Skin epidermis (tissue), 12 donors: Measurements from ENCODE around the gene TMEM132D.

Experiments used
- H3K27ac ChIP-seq, 21 experiments: fragments of 200-600 bp; sonication (generic) in 11 of 21; one replicate each; pipeline ENCODE4 v1.5.0; 2020; ENCODE audit warnings: mild to moderate bottlenecking in 3 of 21, inconsistent platforms in 2 of 21, moderate library complexity in 2 of 21
- H3K4me3 ChIP-seq, 7 experiments: fragments of 200-600 bp; sonication (generic) in 2 of 7; one replicate each; pipeline ENCODE4 v1.5.0; 2020; ENCODE audit warnings: inconsistent platforms in 2 of 7, mild to moderate bottlenecking in 2 of 7, moderate library complexity in 1 of 7

TMEM132D gene

GRCh38 chr12:129610601-129611120 is 293.2 kb downstream of the TMEM132D start:
- no peak overlapping the region for H3K27ac ChIP-seq
- H3K4me3 ChIP-seq: no peak overlapping the region

GRCh38 chr12:129607756-129608155 is 296.1 kb downstream of the TMEM132D start:
- no peak overlapping the region for H3K4me3 ChIP-seq
- no peak overlapping the region for H3K27ac ChIP-seq

- Histone ChIP-seq H3K4me3 (no peak overlapping the region), H3K27ac (no peak overlapping the region)
Observed at GRCh38 chr12:129607301-129607700, 296.5 kb downstream of the TMEM132D start.

GRCh38 chr12:129606239-129606638 is 297.6 kb downstream of the TMEM132D start:
- Histone ChIP-seq H3K4me3 (no peak overlapping the region), H3K27ac (no peak overlapping the region)

GRCh38 chr12:129605666-129606065 is 298.2 kb downstream of the TMEM132D start:
- H3K4me3 ChIP-seq: no peak overlapping the region

GRCh38 chr12:129604506-129604905 is 299.3 kb downstream of the TMEM132D start:
- no peak overlapping the region for H3K4me3 ChIP-seq
- no peak overlapping the region for H3K27ac ChIP-seq

More at GRCh38 chr12:129605666-129606065, 298.2 kb downstream of the TMEM132D start:
- no peak overlapping the region for H3K27ac ChIP-seq

- H3K4me3 ChIP-seq: no peak overlapping the region
- no peak overlapping the region for H3K27ac ChIP-seq
Observed at GRCh38 chr12:129599406-129599805, 304.4 kb downstream of the TMEM132D start.

- Histone ChIP-seq H3K4me3 (no peak overlapping the region), H3K27ac (no peak overlapping the region)
Observed at GRCh38 chr12:129594098-129594497, 309.7 kb downstream of the TMEM132D start.

- H3K4me3 ChIP-seq: no peak overlapping the region
Observed at GRCh38 chr12:129592449-129592848, 311.4 kb downstream of the TMEM132D start.

GRCh38 chr12:129589503-129589902 is 314.3 kb downstream of the TMEM132D start:
- H3K4me3 ChIP-seq: no peak overlapping the region

More at GRCh38 chr12:129592449-129592848, 311.4 kb downstream of the TMEM132D start:
- no peak overlapping the region for H3K27ac ChIP-seq

GRCh38 chr12:129588142-129588541 is 315.7 kb downstream of the TMEM132D start:
- no peak overlapping the region for H3K4me3 ChIP-seq
- H3K27ac ChIP-seq: no peak overlapping the region

More at GRCh38 chr12:129589503-129589902, 314.3 kb downstream of the TMEM132D start:
- H3K27ac ChIP-seq: no peak overlapping the region

GRCh38 chr12:129585296-129585695 is 318.5 kb downstream of the TMEM132D start:
- H3K27ac ChIP-seq: no peak overlapping the region
- no peak overlapping the region for H3K4me3 ChIP-seq

- no peak overlapping the region for H3K27ac ChIP-seq
- no peak overlapping the region for H3K4me3 ChIP-seq
Observed at GRCh38 chr12:129579879-129580278, 323.9 kb downstream of the TMEM132D start.

GRCh38 chr12:129571901-129572494 is 331.8 kb downstream of the TMEM132D start:
- Histone ChIP-seq H3K27ac (no peak overlapping the region), H3K4me3 (no peak overlapping the region)

- Histone ChIP-seq H3K27ac (no peak overlapping the region), H3K4me3 (no peak overlapping the region)
Observed at GRCh38 chr12:129570796-129571400, 332.9 kb downstream of the TMEM132D start.

- no peak overlapping the region for H3K4me3 ChIP-seq
Observed at GRCh38 chr12:129566800-129567199, 337.0 kb downstream of the TMEM132D start.

GRCh38 chr12:129564768-129565167 is 339.1 kb downstream of the TMEM132D start:
- no peak overlapping the region for H3K4me3 ChIP-seq
- H3K27ac ChIP-seq: no peak overlapping the region

More at GRCh38 chr12:129566800-129567199, 337.0 kb downstream of the TMEM132D start:
- no peak overlapping the region for H3K27ac ChIP-seq

GRCh38 chr12:129563266-129563665 is 340.6 kb downstream of the TMEM132D start:
- H3K4me3 ChIP-seq: no peak overlapping the region

GRCh38 chr12:129561304-129561703 is 342.5 kb downstream of the TMEM132D start:
- Histone ChIP-seq H3K27ac (no peak overlapping the region), H3K4me3 (no peak overlapping the region)

More at GRCh38 chr12:129563266-129563665, 340.6 kb downstream of the TMEM132D start:
- H3K27ac ChIP-seq: no peak overlapping the region

- Histone ChIP-seq H3K4me3 (no peak overlapping the region), H3K27ac (no peak overlapping the region)
Observed at GRCh38 chr12:129559776-129560175, 344.0 kb downstream of the TMEM132D start.

GRCh38 chr12:129558036-129558435 is 345.8 kb downstream of the TMEM132D start:
- Histone ChIP-seq H3K4me3 (no peak overlapping the region), H3K27ac (no peak overlapping the region)
